HG03442 (cell line): ENCODE results near the gene FAM90A26.
"Not testable (repeated sequence)": the region's sequence is repeated elsewhere in the genome, so short reads cannot be mapped to it uniquely, and the experiment has no call there.

Experiments
- ATAC-seq: cut with Tn5 transposase; IDR thresholded peaks from one replicate; pipeline ENCODE4 v1.9.1; 2021; ENCODE audit warnings: mild to moderate bottlenecking, moderate library complexity; ENCODE audit not compliant: unreplicated experiment

The FAM90A26 gene

GRCh38 chr4:9158392-9158791, 11.8 kb upstream of the FAM90A26 start:
- not testable (repeated sequence) for ATAC-seq

- not testable (repeated sequence) for ATAC-seq
Measured at GRCh38 chr4:9160046-9160445, 10.2 kb upstream of the FAM90A26 start.

GRCh38 chr4:9165990-9166389, 4.2 kb upstream of the FAM90A26 start:
- not testable (repeated sequence) for ATAC-seq

- ATAC-seq = not testable (repeated sequence)
Measured at GRCh38 chr4:9210357-9210756, 40.1 kb downstream of the FAM90A26 start, which contains the start of gene USP17L10. USP17L10 (plus strand) TSS chr4:9210657; CDS start chr4:9210657, 0 bp downstream.

- ATAC-seq = not testable (repeated sequence)
Measured at GRCh38 chr4:9214701-9215100, 44.5 kb downstream of the FAM90A26 start.

GRCh38 chr4:9215105-9215504, 44.9 kb downstream of the FAM90A26 start, which contains the start of gene USP17L11:
USP17L11 (plus strand) TSS chr4:9215405; CDS start chr4:9215405, 0 bp downstream.
- not testable (repeated sequence) for ATAC-seq

- not testable (repeated sequence) for ATAC-seq
Measured at GRCh38 chr4:9219852-9220251, 49.6 kb downstream of the FAM90A26 start, which contains the start of gene USP17L12. USP17L12 (plus strand) TSS chr4:9220152; CDS start chr4:9220152, 0 bp downstream.

- not testable (repeated sequence) for ATAC-seq
Measured at GRCh38 chr4:9224596-9224995, 54.4 kb downstream of the FAM90A26 start, which contains the start of gene USP17L13. USP17L13 (plus strand) TSS chr4:9224896; CDS start chr4:9224896, 0 bp downstream.
